ENCODE data around the gene RAB31.

Gene RAB31

GRCh38 chr18:9712130-9712577 is 4.1 kb downstream of the RAB31 start:
- DNase-seq (ENCODE audit: low read depth in 2 of 3, low spot score in 1 of 3): no peak

GRCh38 chr18:9712611-9713010 is 4.5 kb downstream of the RAB31 start:
- DNase-seq (ENCODE audit: low read depth in 2 of 3, low spot score in 1 of 3): no peak

GRCh38 chr18:9714266-9715087 is 6.4 kb downstream of the RAB31 start:
- no peak for DNase-seq (ENCODE audit: low read depth in 2 of 3, low spot score in 1 of 3)

GRCh38 chr18:9715088-9715343 is 6.9 kb downstream of the RAB31 start:
- no peak for DNase-seq (ENCODE audit: low read depth in 2 of 3, low spot score in 1 of 3)

- DNase-seq (ENCODE audit: low read depth in 2 of 3, low spot score in 1 of 3): no peak
Measured at GRCh38 chr18:9715978-9716774, 8.1 kb downstream of the RAB31 start.

- DNase-seq (ENCODE audit: low read depth in 2 of 3, low spot score in 1 of 3): no peak
Measured at GRCh38 chr18:9716780-9717563, 8.9 kb downstream of the RAB31 start.

GRCh38 chr18:9719421-9719981 is 11.4 kb downstream of the RAB31 start:
- DNase-seq (ENCODE audit: low read depth in 2 of 3, low spot score in 1 of 3): no peak

GRCh38 chr18:9720327-9720726 is 12.2 kb downstream of the RAB31 start:
- no peak for DNase-seq (ENCODE audit: low read depth in 2 of 3, low spot score in 1 of 3)

GRCh38 chr18:9721893-9722550 is 13.9 kb downstream of the RAB31 start:
- no peak for DNase-seq (ENCODE audit: low read depth in 2 of 3, low spot score in 1 of 3)

GRCh38 chr18:9722691-9723090 is 14.6 kb downstream of the RAB31 start:
- DNase-seq (ENCODE audit: low read depth in 2 of 3, low spot score in 1 of 3): no peak

- DNase-seq (ENCODE audit: low read depth in 2 of 3, low spot score in 1 of 3): no peak
Measured at GRCh38 chr18:9724797-9725585, 16.9 kb downstream of the RAB31 start.

GRCh38 chr18:9726175-9726574 is 18.1 kb downstream of the RAB31 start:
- no peak for DNase-seq (ENCODE audit: low read depth in 2 of 3, low spot score in 1 of 3)

GRCh38 chr18:9726936-9727335 is 18.8 kb downstream of the RAB31 start:
- no peak for DNase-seq (ENCODE audit: low read depth in 2 of 3, low spot score in 1 of 3)

- DNase-seq (ENCODE audit: low read depth in 2 of 3, low spot score in 1 of 3): no peak
Measured at GRCh38 chr18:9730786-9731185, 22.7 kb downstream of the RAB31 start.

GRCh38 chr18:9731380-9731779 is 23.3 kb downstream of the RAB31 start:
- DNase-seq (ENCODE audit: low read depth in 2 of 3, low spot score in 1 of 3): no peak

- no peak for DNase-seq (ENCODE audit: low read depth in 2 of 3, low spot score in 1 of 3)
Measured at GRCh38 chr18:9732031-9732430, 23.9 kb downstream of the RAB31 start.

GRCh38 chr18:9734189-9734588 is 26.1 kb downstream of the RAB31 start:
- DNase-seq (ENCODE audit: low read depth in 2 of 3, low spot score in 1 of 3): no peak

GRCh38 chr18:9735238-9735637 is 27.1 kb downstream of the RAB31 start:
- no peak for DNase-seq (ENCODE audit: low read depth in 2 of 3, low spot score in 1 of 3)

- DNase-seq (ENCODE audit: low read depth in 2 of 3, low spot score in 1 of 3): no peak
Measured at GRCh38 chr18:9735879-9736278, 27.8 kb downstream of the RAB31 start.

- no peak for DNase-seq (ENCODE audit: low read depth in 2 of 3, low spot score in 1 of 3)
Measured at GRCh38 chr18:9736286-9736835, 28.3 kb downstream of the RAB31 start.

Data from stimulated activated CD4-positive, alpha-beta T cell treated with anti-CD3 and anti-CD28 coated beads, Interleukin-12 subunit alpha, Interleukin-12 subunit beta, amount 100 ng/mL, for 48 hours (primary cell).